ENCODE results near the gene SS18.

Gene SS18

DNA sequence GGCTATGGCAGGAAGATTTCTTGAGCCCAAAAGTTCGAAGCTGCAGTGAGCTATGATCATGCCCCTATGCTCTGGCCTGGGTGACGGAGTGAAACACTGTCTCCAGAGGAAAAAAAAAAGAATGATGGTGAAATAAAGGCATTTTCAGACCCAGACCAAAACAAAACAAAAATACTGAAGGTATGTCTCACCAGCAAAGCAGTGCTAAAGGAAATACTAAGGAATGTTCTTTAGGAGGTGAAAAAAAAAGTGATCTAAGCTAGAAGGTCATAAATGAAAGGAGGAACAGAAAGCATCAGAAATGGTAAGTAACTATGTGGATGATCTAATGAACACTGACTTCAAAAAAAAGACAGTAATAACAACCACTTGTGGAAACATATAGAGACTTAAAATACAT is 18.7 kb downstream of the SS18 start:
- DNase-seq (ENCODE audit: low spot score): no peak

DNA sequence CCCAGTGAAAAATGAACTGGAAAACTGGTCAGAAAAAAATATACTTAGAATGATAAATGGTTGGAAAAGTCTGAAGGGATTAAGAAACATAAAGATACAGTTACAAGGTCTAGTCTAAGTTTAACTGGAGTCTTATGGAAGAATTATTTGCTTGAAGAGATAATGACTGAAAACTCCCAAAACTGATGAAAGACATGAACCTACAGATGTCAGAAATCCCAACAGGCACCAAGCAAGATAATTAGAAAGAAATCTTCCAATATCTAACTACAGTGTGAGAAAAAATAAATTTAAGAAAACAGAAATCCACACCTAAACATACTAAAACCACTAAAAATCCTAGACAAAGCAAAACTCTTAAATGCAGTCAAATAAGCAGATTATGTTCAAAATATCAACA is 19.4 kb downstream of the SS18 start:
- DNase-seq (ENCODE audit: low spot score): no peak

DNA sequence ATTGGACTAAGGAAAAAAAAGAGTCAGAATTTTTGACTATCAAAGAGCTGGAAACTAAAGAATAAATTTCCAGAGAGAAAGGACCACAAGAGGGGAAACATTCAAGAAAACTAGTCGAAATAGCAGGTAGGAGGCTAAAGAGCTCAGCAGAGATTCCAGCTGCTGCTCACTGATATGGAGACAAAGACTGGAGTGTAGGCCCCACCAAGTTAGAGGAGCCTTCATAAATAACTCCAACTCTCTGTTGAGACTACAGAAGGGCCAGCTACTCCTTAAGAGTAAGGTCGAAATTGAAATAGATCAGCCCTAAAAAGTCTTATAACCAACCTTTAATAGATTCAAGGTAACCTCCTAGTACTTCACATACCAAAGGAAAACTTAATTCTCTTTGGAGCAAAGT is 31.1 kb downstream of the SS18 start:
- DNase-seq (ENCODE audit: low spot score): no peak

DNA sequence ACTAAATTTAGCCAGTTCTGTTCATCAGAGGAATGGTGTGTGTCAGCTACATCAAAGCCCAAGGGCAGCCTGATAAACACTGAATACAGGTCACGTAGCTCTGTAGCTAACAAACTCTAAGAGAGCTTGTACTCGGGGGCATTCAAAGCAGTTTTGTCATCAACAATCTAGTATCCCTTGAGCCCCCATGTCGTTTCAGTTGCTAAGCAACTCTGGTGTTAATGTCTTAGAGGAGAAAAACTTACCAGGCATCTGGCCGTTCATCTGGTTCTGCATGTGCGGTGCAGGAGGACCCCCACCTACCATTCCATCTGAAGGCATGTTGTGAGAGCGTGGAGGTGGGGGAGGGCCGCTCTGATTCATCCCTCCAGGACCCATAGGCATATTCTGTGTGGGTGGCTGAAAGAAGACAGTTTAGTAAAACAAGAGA is 33.1 kb downstream of the SS18 start:
- DNase-seq (ENCODE audit: low spot score): no peak

DNA sequence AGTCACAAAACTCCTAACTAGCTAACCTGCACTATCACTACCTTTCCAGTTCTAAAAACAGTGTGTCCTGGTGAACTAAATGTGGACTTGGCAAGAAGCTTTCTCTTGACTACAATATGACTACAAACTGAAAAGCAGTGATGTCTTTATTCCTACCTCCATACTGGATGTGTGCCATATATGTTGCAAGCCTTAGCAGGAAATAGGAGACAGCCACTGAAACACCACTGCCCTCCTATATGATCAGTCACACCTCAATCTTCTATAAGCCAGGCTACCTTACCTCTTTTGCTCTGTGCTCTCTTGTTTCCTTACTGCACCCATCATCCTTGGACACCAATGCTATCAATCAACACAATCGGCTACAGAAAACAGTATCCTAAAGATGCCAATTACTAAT is 34.1 kb downstream of the SS18 start:
- no peak for DNase-seq (ENCODE audit: low spot score)

DNA sequence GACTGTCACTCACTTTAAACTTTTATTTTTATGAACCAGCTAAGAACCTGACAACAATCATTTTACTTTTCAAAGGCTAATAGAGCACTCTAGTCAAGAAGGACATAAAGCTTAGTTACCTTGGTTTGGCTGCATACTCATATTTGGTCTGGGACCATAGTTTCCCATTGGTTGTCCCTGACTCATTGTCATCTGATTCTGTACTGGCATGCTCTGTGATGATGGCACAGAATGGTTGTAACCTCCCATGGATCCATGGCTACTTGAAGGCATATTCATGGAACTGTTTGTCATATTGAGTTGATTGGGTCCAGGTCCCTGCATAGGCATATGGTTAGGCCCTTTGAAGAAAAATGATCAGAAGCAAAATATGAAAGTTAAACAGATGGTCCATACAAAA is 37.9 kb downstream of the SS18 start:
- no peak for DNase-seq (ENCODE audit: low spot score)

DNA sequence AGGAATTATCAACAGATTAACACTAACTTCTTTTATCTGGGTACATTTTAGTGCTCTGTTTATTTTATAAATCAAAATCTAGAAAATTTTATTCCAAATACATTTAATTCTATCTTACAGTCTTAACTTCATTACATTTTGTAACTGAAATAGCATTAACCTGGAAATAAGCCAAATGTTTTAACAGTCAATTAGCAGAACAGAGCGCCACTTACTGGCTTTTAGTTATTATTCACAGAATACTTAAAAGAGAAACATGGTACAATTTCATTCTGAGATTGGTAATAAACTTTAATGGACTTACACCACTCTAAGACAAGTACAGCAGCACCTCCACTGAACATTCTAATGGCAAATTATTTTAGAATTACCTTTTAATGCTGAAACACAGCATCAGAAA is 38.6 kb downstream of the SS18 start:
- no peak for DNase-seq (ENCODE audit: low spot score)

DNA sequence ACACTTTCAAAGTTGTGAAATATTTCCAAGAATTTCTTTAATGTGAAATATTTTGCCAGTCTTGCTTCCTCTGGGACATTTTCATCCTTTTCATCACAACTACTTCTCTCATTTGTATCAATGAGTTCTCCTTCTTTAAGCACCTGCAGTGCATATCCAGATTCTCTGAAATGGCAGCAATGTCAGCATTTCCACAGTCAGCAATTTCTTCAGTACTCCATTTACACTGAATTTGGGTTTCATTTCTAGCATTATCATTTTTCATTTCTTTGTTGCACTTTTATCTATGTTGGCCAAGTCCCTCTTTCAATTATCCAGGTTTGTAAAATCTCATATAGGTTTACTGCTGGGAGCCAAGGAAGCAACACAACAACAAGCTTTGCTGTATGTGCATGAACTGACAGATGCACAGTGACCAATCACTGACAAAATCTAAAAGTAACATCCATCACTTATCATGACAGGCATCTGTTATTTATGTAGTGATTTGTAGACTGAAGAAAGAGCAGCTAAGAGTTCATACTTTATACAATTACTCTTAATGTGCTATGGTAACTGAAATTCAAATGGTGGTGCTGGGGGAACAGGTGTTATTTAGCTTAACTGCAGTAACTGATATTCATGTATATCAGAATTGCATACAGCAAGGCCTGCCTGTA is 43.9 kb downstream of the SS18 start:
- no peak for DNase-seq (ENCODE audit: low spot score)

DNA sequence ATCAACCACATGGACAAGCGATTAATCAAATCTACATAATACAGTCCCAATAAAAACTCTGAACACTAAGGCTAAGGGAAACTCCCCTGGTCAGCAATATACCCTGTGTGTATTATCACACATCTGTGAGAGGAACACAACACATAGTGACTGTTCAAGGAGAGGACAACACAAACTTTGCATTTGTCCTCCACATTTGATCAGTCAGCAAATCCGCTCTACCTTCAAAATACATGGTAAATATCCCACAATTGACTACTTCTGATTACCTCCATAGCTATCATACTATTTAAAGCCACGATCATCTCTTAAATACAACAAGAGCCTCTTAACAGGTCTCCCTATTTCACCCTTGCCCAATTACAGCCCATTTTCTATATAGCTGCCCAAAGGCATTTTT is 45.6 kb downstream of the SS18 start:
- DNase-seq (ENCODE audit: low spot score): no peak

DNA sequence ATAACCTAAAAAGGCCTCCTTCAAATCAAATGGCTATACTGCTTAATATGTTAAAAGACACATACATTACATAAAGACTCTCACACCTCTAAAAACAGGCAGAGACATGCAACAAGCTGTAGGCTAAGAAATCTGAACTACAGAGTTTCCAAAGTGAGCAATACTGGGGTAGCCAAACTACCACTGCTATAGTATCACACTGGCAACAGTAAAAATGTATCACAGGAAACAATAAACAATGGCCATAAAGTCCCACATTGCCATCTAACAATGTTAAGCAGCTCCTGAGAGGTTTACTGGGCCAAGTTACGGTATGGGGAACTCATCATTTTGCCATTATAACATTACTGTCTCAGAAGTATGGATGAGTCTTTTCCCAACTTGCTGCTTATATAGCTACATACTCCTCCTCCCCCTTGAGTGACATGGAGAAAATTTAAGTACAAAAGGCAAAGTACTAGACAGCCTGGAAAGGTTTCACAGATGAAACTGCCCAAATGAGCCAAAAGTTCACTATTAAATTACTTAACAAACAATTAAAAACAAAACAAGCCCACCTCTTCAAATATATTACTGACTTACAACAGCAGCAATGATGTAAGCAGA is 50.3 kb downstream of the SS18 start:
- DNase-seq (ENCODE audit: low spot score): no peak

DNA sequence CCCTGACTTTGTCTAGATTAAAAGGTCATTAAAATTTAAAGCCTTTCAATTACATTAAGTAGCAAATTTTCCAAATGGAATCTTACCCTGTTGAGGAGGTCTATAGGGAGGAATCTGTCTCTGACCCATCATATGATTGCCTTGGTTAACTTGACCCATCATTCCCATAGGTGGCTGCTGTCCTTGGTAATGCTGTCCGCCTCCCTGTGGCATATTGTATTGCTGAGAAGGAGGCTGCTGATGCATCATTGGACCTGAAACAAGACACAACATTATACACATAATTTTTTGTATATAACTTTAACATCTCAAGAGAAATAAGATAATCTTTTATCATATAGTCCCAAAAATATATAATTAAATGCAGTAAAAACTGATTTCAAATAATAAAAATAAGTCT is 51.2 kb downstream of the SS18 start:
- no peak for DNase-seq (ENCODE audit: low spot score)

DNA sequence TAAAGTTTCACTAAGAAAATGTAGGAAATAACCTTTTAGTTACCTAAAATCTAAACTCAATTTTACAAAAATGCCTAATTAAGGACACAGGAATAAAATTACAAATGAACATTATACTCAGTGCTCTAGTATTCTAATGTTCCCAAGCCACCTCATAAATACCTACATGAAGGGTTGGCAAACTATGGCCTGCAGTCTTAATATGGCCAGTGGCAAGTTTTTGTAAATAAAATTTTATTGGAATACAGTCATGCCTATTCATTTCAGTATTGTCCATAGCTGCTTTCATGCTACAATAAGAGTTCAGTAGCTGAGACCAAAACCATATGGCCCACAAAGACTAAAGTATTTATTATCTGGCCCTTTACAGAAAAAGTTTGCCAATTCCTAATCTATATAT is 53.8 kb downstream of the SS18 start:
- DNase-seq (ENCODE audit: low spot score): no peak

DNA sequence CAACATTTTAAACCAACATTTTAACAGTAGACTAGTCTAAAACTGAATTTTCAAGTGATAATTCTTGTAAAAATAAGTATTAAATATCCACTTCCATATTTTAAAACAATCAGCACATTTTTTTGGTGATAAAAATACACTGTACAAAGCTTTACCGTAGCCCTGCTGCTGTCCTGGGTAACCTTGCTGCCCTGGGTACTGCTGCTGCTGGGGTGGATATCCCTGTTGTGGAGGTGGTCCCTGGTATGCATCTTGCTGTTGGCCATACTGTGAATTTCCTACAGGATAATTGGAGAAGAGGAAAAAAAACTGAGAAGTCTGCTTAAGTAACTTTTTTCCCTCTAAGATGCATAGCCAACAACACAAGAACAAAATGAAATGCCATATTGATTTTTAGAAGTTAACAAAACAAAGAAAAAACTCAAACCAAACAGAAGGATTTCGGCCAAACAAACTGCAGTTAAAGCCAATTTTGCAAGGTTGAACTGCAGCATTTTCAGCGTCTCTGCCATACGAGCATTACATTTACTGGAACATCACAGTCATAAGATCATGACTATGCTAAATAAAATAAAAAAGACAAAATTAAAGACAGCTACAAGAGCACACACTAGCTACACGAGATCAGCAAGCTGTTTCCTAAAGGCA is 55.4 kb downstream of the SS18 start:
- DNase-seq (ENCODE audit: low spot score): no peak

DNA sequence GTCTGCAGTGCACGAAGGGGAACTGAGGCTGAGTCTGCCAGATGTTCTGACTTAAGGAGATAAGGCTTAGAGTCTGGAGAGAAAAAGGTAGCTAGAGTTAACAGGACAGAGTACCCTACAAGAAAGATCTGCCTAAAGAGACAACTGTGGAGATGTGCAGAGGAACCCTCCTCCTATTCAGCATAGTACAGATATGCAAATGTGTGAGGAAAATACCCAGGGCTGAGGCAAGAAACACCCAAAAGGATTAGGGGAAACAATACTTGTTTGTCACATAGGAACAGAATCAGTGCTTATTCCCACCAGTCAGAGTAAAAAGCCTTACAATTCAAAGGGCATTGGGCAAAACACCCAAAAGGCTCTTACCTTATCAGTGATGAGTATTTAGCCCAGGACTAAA is 67.8 kb downstream of the SS18 start:
- no peak for DNase-seq (ENCODE audit: low spot score)

DNA sequence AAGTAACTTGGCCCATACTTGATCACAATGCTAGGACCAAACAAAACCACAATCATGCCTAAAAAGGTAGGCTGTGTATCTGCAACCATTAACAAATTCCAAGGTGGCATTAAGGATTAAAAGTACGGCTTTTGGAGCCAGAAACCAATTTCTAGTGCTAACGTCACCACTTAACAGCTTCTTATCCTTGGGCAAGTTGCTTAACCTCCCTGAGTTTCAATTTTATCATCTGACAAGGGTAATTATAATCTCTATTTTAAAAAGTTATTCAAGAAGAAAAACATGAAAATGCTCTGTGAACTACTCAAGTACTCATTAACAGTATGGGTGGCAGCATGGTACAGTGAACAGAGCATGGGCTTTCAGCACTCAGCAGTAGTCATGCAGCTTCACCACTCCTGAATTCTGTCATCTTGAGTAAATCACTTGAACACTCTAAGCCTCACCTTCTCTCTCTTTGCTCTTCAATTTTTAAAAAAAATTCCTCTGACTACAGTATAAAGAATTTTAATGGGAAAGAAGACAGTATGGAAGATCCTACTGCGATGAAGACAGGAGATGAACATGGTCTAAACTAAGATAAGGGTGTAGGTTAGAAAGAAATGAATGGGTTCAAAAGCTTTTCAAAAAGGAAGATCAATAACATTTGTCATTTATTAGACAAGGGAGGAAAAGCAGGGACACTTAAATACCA is 69.2 kb downstream of the SS18 start:
- no peak for DNase-seq (ENCODE audit: low spot score)

DNA sequence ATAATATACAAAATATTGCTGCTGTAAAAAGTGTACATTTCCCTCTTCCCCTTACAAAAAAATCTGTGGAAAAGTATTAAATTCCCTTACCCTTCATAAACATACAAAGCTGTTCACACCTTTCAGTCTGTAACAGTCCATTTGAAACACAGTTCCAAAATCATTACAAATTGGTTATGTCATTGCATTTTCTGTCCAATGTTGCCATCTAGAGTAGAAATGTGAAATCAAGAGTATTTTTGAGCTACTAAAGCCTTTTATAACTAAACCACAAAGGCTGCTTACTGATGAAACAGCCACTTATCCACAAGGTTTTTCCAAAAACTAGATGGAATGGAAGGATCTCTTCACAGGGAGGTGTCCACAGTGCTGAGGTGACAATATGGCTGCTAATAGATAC is 72.5 kb downstream of the SS18 start:
- no peak for DNase-seq (ENCODE audit: low spot score)

DNA sequence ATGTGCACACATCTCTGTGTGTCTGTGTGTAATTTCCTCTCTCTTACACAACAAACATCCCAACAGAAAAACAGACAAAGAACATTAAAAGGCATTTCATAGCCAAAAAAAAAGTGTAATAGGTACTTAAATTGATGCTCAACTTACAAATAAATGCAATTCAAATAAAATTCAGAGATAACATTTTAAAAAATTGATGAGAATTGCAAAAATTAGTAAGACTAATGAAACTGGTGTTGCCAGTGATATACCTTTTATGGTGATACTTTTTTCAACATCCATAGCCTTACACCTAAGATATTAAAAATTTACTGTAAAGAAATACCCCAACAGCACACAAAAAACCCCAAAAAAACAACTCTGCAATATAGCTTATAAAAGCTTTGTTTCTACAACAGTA is 76.0 kb downstream of the SS18 start:
- DNase-seq (ENCODE audit: low spot score): no peak

DNA sequence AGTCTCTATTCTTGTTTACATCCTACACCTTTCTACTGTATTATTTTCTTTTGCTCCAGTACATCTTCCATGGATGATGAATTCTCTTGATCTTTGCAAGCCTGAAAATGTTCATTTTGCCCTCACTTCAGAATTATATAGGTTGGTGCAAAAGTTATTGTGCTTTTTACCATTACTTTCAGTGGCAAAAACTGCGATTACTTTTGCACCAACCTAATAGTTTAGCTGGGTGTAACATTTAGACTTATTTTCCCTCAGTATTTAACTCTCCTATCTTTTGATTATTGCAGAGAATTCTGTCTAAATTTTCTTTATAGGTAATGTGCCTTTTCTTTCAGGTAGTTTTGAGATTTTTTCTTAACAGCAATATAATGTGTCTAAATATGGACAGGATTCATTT is 81.8 kb downstream of the SS18 start:
- DNase-seq (ENCODE audit: low spot score): no peak

DNA sequence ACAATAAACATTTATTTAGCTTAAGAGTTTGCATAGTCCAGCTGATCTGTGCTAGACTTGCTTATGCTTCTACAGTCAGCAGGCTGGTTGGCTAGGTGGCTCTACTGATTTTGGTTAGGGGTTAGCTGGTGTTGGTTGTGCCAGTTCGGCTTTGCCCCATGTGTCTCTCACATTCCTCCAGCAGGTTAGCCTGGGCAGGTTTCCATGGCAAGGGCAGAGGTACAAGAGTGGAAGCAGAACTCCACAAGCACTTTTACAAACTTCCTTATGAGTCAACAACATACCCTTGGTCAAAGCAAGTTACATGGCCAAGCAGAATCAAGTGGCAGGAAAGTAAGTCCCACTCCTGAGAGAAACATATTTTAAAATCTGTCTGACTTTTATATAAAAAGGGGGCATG is 82.3 kb downstream of the SS18 start:
- DNase-seq (ENCODE audit: low spot score): no peak

DNA sequence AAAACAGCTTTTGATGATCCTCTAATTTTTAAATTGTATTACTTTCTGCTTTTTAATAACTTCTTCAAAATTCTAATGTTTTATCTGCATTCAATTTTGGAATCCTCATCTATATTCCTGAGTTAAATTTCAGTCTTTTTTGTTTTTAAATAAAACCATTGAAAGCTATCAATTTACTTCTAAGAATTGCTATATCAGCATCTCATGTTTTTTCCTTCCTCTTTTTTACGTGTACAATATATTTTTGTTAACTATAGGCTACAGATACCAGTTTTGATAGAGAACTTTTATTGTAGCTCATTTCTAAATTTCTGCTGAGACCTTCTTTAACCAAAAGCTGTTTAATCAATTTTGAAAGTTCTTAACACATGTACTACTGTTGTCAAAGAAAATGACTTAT is 84.5 kb downstream of the SS18 start:
- DNase-seq (ENCODE audit: low spot score): no peak

DNA sequence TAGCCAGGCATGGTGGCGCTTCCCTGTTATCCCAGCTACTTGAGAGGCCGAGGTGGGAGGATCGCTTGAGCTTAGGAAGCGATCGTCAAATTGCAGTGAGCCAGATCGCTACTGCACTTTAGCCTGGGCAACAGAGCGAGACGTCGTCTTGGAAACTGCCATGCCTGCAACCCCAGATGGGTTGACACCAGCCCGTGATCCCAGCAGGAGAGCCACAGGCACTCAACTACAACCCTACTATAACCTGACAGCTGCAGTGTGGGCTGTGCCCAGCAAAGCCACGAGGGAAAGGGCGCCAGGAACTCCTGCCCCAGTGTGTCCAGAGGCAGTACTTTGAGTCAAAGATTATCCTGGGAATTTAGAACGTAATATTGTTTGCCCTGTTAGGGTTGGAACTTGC is 85.6 kb downstream of the SS18 start:
- no peak for DNase-seq (ENCODE audit: low spot score)

DNA sequence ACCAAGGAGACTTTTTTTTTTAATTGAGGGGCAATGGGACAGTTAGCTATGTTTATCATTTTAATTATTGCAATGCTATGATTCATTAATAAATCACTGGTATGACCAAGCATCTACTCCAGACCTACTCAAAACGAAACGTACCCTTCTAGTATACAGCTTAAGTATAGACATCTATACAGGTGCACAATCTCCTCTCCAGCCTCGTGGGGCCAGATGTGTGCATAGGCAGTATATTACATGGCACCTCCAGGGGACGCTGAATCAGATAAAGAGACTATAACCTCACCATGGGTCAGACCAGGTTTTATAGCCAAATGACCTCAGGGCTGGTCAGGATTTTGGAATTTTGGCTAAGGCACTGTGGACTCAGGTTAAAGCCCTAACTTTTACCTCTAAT is 86.6 kb downstream of the SS18 start:
- DNase-seq (ENCODE audit: low spot score): no peak

DNA sequence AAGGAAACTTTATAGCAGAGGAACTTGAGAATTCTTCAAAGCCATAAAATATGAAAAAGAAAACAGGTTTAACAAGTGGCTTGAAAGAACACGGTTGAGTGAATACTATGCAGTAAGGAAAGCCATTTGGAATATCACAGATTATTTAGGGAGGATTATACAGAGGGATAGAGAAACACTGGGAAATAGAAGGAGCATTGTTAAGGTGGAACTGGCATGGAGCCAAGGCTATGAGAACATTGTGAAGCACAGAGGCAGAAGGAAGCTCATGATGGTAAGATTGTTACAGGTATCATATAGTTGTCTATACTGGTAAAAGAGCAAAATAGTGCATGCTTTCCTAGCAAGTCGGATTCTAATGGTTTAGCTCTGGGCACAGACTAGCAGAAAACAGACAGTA is 87.1 kb downstream of the SS18 start:
- no peak for DNase-seq (ENCODE audit: low spot score)
